ENCODE measurements around the gene PTPRE.

PTPRE gene

DNA sequence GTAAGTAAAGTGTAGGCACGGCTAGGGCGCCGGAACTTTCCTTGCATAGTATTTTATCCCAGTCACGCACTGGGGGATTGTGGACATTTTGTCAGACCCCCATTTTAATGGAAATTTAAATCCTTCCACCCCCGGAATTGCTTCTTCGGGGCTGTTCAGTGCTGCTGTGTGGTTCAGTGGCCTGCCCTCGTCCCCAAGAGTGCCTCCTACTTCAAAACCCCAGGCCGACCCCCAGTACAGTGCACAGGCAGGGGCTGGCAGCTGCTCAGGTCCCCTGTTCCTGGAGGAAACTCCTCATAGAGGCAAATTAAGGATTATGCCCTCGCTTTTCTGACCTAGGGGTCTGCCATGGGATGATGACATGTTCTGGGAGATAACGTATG lies 94.5 kb downstream of the PTPRE start:
- no peak overlapping the region for H3K9ac ChIP-seq (ENCODE audit: insufficient read length, low read depth)
- no peaks in the 10 kb centered on the region for H3K27me3 ChIP-seq (ENCODE audit: insufficient read depth, insufficient read length)
- H3K4me1 ChIP-seq (ENCODE audit: insufficient read depth, insufficient read length), result peaks cover 5% of the 10 kb centered on the region
- no peak for DNase-seq (ENCODE audit: low read depth, low spot score)
- TF ChIP-seq SUZ12 (IDR thresholded peaks at IDR 0.05; ENCODE audit: extremely low read depth, insufficient read depth, insufficient read length) (no peak), YY1 (IDR thresholded peaks at IDR 0.05; ENCODE audit: insufficient read depth, insufficient read length) (no peak), ZNF274 (IDR thresholded peaks at IDR 0.05; ENCODE audit: low read depth, low read length) (no peak)
- no peak overlapping the region for H3K4me3 ChIP-seq (ENCODE audit: insufficient read length, low read depth)
- H3K9me3 ChIP-seq (ENCODE audit: insufficient read depth, low read length), result no peaks in the 10 kb centered on the region
- no peaks in the 10 kb centered on the region for H3K36me3 ChIP-seq (ENCODE audit: insufficient read depth, insufficient read length, low read length)

DNA sequence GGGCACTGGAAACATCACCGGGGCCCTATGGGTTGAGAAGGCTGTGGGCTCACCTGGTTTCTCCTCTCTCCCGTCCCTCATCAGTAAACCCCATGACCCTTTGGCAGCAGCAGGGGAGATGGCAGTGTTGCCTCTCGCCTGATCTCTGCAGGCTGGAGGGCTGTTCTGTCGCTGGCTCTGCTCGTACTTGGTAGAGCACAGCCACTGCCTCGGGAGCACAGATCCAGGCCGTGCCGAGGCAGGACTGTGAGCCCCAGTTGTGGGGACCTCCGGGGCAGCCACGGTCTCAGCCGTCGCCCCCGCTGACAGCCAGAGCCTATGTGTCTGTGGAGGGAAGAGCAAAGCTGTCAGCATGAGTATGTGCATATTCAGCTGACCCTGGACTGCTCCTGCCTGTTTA lies 94.9 kb downstream of the PTPRE start:
- no peak overlapping the region for H3K4me3 ChIP-seq (ENCODE audit: insufficient read length, low read depth)
- no peak for DNase-seq (ENCODE audit: low read depth, low spot score)
- no peaks in the 10 kb centered on the region for H3K36me3 ChIP-seq (ENCODE audit: insufficient read depth, insufficient read length, low read length)
- H3K4me1 ChIP-seq (ENCODE audit: insufficient read depth, insufficient read length), result peaks cover 5% of the 10 kb centered on the region
- H3K9me3 ChIP-seq (ENCODE audit: insufficient read depth, low read length), result no peaks in the 10 kb centered on the region
- no peak overlapping the region for H3K9ac ChIP-seq (ENCODE audit: insufficient read length, low read depth)
- TF ChIP-seq ZNF274 (IDR thresholded peaks at IDR 0.05; ENCODE audit: low read depth, low read length) (no peak), SUZ12 (IDR thresholded peaks at IDR 0.05; ENCODE audit: extremely low read depth, insufficient read depth, insufficient read length) (no peak), YY1 (IDR thresholded peaks at IDR 0.05; ENCODE audit: insufficient read depth, insufficient read length) (no peak)
- no peaks in the 10 kb centered on the region for H3K27me3 ChIP-seq (ENCODE audit: insufficient read depth, insufficient read length)

DNA sequence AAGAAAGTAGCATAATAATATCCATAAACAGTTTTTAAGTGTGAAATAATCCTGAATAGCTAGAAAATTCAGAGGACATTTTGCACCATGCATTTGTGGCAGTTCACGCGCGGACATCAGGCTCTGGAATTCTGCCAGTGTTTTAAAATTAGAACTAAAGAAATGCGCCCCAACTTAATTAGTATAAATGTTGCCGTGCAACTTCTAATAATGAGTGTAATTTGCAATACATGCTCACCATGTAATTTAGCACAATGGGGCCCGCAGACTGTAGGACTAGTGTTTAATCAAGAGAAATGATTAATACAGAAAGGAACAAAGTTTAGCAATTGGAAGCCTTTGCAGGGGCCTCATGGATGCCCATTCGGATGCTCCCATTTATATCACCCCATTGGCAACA lies 96.6 kb downstream of the PTPRE start:
- no peak for TF ChIP-seq YY1 (IDR thresholded peaks at IDR 0.05; ENCODE audit: insufficient read depth, insufficient read length)
- no peak for TF ChIP-seq ZNF274 (IDR thresholded peaks at IDR 0.05; ENCODE audit: low read depth, low read length)
- TF ChIP-seq SUZ12 (IDR thresholded peaks at IDR 0.05; ENCODE audit: extremely low read depth, insufficient read depth, insufficient read length), result no peak

DNA sequence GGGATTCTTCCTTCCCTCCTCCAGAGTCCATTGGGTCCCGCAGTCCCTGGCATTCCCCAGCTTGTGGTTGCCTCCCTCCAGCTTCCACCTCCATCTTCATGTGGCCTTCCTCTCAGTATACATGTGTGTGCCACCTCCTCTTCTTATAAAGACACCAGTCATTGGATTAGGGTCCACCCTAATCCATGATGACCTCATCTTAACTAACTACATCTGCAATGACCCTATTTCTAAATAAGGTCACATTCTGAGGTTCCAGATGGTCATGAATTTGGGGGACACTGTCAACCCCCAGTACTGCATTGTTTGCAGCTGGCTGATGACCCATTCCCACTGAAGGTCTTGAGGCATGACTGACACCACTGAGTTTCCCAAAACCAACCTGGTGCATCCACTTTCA lies 99.0 kb downstream of the PTPRE start:
- no peak for DNase-seq (ENCODE audit: low read depth, low spot score)
- no peaks in the 10 kb centered on the region for H3K9me3 ChIP-seq (ENCODE audit: insufficient read depth, low read length)
- peaks cover 7% of the 10 kb centered on the region for H3K27me3 ChIP-seq (ENCODE audit: insufficient read depth, insufficient read length)
- H3K9ac ChIP-seq (ENCODE audit: insufficient read length, low read depth), result no peak overlapping the region
- H3K4me3 ChIP-seq (ENCODE audit: insufficient read length, low read depth), result no peak overlapping the region
- TF ChIP-seq YY1 (IDR thresholded peaks at IDR 0.05; ENCODE audit: insufficient read depth, insufficient read length), result no peak
- TF ChIP-seq SUZ12 (IDR thresholded peaks at IDR 0.05; ENCODE audit: extremely low read depth, insufficient read depth, insufficient read length), result no peak
- TF ChIP-seq ZNF274 (IDR thresholded peaks at IDR 0.05; ENCODE audit: low read depth, low read length), result no peak
- peaks cover 5% of the 10 kb centered on the region for H3K4me1 ChIP-seq (ENCODE audit: insufficient read depth, insufficient read length)
- no peaks in the 10 kb centered on the region for H3K36me3 ChIP-seq (ENCODE audit: insufficient read depth, insufficient read length, low read length)

More for the DNA sequence above, 96.6 kb downstream of the PTPRE start:
- no peak overlapping the region for H3K4me3 ChIP-seq (ENCODE audit: insufficient read length, low read depth)
- no peak for DNase-seq (ENCODE audit: low read depth, low spot score)
- no peaks in the 10 kb centered on the region for H3K36me3 ChIP-seq (ENCODE audit: insufficient read depth, insufficient read length, low read length)
- no peaks in the 10 kb centered on the region for H3K9me3 ChIP-seq (ENCODE audit: insufficient read depth, low read length)
- H3K4me1 ChIP-seq (ENCODE audit: insufficient read depth, insufficient read length), result peaks cover 5% of the 10 kb centered on the region
- no peak overlapping the region for H3K9ac ChIP-seq (ENCODE audit: insufficient read length, low read depth)
- H3K27me3 ChIP-seq (ENCODE audit: insufficient read depth, insufficient read length), result no peaks in the 10 kb centered on the region

DNA sequence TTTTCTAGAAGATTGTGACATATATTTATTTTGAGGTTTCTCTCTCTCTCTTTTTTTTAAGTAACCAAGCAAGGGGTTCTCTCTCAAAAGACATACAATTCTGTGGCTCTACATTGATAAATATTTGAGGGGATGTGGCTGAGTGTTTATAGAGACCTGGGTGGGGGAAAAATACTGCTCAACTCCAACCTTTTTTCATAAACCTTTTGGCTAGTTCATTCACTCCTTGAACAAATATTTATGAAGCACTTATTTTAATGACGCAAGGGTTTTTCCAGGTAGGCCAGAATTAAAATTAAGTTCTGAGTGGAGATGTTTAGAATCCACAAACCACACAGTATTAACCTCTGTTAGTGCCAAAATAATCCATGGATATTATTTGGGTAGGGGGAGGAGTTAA lies 100.2 kb downstream of the PTPRE start:
- H3K9me3 ChIP-seq (ENCODE audit: insufficient read depth, low read length), result no peaks in the 10 kb centered on the region
- H3K4me1 ChIP-seq (ENCODE audit: insufficient read depth, insufficient read length), result peaks cover 2% of the 10 kb centered on the region
- peaks cover 11% of the 10 kb centered on the region for H3K27me3 ChIP-seq (ENCODE audit: insufficient read depth, insufficient read length)
- no peaks in the 10 kb centered on the region for H3K36me3 ChIP-seq (ENCODE audit: insufficient read depth, insufficient read length, low read length)
- no peak overlapping the region for H3K9ac ChIP-seq (ENCODE audit: insufficient read length, low read depth)
- no peak for TF ChIP-seq YY1 (IDR thresholded peaks at IDR 0.05; ENCODE audit: insufficient read depth, insufficient read length)
- TF ChIP-seq ZNF274 (IDR thresholded peaks at IDR 0.05; ENCODE audit: low read depth, low read length), result no peak
- no peak for TF ChIP-seq SUZ12 (IDR thresholded peaks at IDR 0.05; ENCODE audit: extremely low read depth, insufficient read depth, insufficient read length)
- H3K4me3 ChIP-seq (ENCODE audit: insufficient read length, low read depth), result no peak overlapping the region
- no peak for DNase-seq (ENCODE audit: low read depth, low spot score)

DNA sequence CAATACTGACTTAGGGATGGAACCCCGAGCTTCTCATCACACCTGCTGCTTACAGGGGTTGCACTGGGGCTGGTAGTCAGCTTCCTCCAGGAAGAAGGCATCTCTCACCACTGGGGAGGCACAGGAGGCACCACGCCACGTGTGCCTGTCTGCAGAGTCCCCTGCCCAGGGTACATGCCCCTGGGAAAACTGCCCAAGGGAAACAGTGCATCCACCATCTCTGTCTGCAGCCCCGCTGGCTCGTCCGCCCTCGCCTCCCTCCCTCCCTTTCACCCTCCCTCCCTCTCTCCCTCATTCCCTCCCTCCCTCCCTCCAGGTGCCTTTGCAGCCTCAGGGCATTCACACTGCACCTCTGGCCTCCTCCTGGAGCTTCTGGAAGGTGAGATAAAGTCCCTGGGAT lies 101.1 kb downstream of the PTPRE start:
- TF ChIP-seq YY1 (IDR thresholded peaks at IDR 0.05; ENCODE audit: insufficient read depth, insufficient read length), result no peak
- TF ChIP-seq SUZ12 (IDR thresholded peaks at IDR 0.05; ENCODE audit: extremely low read depth, insufficient read depth, insufficient read length), result no peak
- TF ChIP-seq ZNF274 (IDR thresholded peaks at IDR 0.05; ENCODE audit: low read depth, low read length), result no peak
- Histone ChIP-seq H3K4me1 (ENCODE audit: insufficient read depth, insufficient read length) (no peaks in the 10 kb centered on the region), H3K4me3 (ENCODE audit: insufficient read length, low read depth) (no peak overlapping the region), H3K9ac (ENCODE audit: insufficient read length, low read depth) (no peak overlapping the region), H3K36me3 (ENCODE audit: insufficient read depth, insufficient read length, low read length) (no peaks in the 10 kb centered on the region), H3K27me3 (ENCODE audit: insufficient read depth, insufficient read length) (peaks cover 11% of the 10 kb centered on the region), H3K9me3 (ENCODE audit: insufficient read depth, low read length) (no peaks in the 10 kb centered on the region)
- DNase-seq (ENCODE audit: low read depth, low spot score), result no peak

DNA sequence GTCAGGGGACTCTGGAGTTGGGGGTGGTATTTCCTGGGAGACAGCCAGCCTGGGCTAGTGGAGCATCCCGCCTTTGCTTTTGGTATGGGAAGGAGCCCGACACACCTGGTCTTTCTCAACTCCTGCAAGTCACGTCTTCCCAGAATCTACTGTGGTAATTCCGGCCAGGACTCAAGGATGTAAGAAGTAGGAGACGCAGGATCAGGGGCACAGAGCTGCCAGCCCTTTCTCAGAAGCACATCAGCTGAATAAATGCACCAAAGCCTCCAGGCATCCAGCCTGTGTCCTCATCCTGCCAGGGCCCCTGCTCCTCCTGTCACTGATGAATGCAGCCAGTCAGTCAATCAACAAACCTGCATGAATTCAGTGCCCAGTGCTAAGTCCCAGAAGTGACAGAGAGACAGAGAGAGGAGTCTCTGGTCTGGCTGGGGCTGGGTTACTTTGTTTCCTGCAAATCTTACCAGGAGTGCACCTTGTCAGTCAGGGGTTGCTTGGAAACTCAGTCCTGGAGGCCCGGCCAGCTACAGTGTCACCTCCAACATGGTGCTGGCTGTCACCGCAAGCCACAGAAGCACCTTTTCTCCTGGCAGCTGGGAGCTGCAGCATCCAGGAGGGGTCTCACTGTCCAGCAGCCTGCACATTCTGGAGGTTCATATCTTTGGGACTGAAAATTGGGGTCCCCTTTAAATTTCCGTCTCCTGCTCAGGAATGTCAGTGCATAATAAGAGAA lies 101.8 kb downstream of the PTPRE start:
- Histone ChIP-seq H3K9ac (ENCODE audit: insufficient read length, low read depth) (no peak overlapping the region), H3K9me3 (ENCODE audit: insufficient read depth, low read length) (no peaks in the 10 kb centered on the region), H3K4me3 (ENCODE audit: insufficient read length, low read depth) (no peak overlapping the region), H3K27me3 (ENCODE audit: insufficient read depth, insufficient read length) (peaks cover 11% of the 10 kb centered on the region), H3K36me3 (ENCODE audit: insufficient read depth, insufficient read length, low read length) (no peaks in the 10 kb centered on the region), H3K4me1 (ENCODE audit: insufficient read depth, insufficient read length) (no peaks in the 10 kb centered on the region)
- TF ChIP-seq YY1 (IDR thresholded peaks at IDR 0.05; ENCODE audit: insufficient read depth, insufficient read length) (no peak), SUZ12 (IDR thresholded peaks at IDR 0.05; ENCODE audit: extremely low read depth, insufficient read depth, insufficient read length) (no peak), ZNF274 (IDR thresholded peaks at IDR 0.05; ENCODE audit: low read depth, low read length) (no peak)
- DNase-seq (ENCODE audit: low read depth, low spot score), result no peak
